GM12892 (cell line): Measurements from ENCODE around the gene LMAN1L. TPM values are rescaled to one million over a fixed set of nuclear protein-coding genes. Genes with fewer than 3 reads are reported as not detected.

Experiments used
- DNase-seq: peaks from one replicate; pipeline ENCODE4 v3.0.0; 2011; ENCODE audit not compliant: insufficient read length
- FAIRE-seq: peaks from 2 replicates; lab custom pipeline; 2011; peaks lifted over from hg19 to GRCh38; lab: Jason Lieb, UNC
- POLR2A ChIP-seq: IDR thresholded peaks from 2 replicates; pipeline ENCODE4 v1.6.1; 2011; ENCODE audit warnings: low read depth, low read length, control low read depth
- POLR2AphosphoS5 ChIP-seq: IDR thresholded peaks from 2 replicates; pipeline ENCODE4 v1.6.1; 2011; ENCODE audit warnings: low read depth, low read length, control low read depth
- TAF1 ChIP-seq: IDR thresholded peaks from 2 replicates; pipeline ENCODE4 v1.6.1; 2011; ENCODE audit warnings: low read depth, mild to moderate bottlenecking, control low read depth, low read length, borderline replicate concordance
- polyA plus RNA-seq: library from polyadenylated mRNA; unstranded; fragments of >200 nt; gene quantifications from one replicate; pipeline ENCODE4 v1.2.1, GENCODE V29; 2012; ENCODE audit warnings: missing spikeins, inconsistent platforms; ENCODE audit not compliant: missing spikeins

The LMAN1L gene
- polyA plus RNA-seq, result 0.45 TPM

DNA sequence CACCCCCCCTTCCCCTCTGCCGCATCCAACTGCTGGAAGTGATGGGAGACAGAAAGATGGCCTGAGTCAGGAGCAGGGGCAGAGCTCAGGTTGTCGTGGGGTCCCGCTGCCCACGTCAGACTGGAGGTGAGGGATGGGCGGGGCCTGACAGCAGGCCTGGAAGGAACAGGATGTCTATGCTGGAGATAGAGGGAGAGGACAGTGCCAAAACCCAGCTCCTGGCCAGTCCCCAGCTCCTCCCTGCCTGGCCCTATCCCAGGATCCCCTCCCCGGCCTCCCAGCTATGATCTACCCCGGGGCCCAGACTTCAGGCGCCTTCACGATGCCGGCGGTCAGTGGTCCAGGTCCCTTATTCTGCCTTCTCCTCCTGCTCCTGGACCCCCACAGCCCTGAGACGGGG is at the start of gene LMAN1L:
Gene LMAN1L (plus strand): TSS at position 303 of the 400 bp plus-strand sequence. CDS start 20 bp downstream, at position 323.
- FAIRE-seq, result no peak
- no peak for DNase-seq
- no peak for TF ChIP-seq POLR2A
- no peak for TF ChIP-seq TAF1
- no peak for TF ChIP-seq POLR2AphosphoS5

GRCh38 chr15:74763416-74763815 is 49.2 kb upstream of the LMAN1L start:
- DNase-seq (no peak), FAIRE-seq (no peak)
- no peak for TF ChIP-seq TAF1
- no peak for TF ChIP-seq POLR2AphosphoS5
- no peak for TF ChIP-seq POLR2A

- FAIRE-seq (no peak), DNase-seq (no peak)
- no peak for TF ChIP-seq TAF1
- no peak for TF ChIP-seq POLR2AphosphoS5
- no peak for TF ChIP-seq POLR2A
Observed at GRCh38 chr15:74767167-74768098, 45.2 kb upstream of the LMAN1L start.

DNA sequence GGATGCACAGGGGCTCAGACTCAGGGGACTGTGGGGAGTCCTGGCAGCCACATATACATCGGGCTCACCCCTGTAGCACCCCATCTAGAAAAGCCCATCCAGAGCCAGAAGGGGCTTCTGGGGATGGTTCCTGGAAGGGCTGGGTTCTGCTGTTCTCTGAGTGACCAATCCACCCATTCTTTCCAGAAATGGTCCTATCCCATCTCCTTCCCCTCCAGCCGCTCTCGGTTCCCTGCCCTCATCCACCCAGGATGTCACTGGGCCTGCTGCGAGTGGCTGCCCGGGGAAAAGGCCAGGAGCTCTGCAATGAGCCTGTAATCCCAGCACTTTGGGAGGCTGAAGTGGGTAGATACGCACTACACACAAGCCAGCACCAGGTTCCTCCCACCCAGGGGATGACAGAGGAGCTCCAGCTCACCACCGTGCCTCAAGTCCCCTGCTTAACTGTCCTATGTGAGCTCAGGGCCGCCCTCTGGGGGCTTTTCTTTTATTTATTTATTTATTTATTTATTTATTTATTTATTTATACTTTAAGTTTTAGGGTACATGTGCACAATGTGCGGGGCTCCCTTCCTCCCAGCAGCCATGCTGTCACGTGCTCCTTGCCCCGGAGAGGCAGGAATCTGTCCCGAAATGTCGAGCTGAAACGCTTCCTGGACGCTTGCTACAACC is 44.4 kb upstream of the LMAN1L start:
- DNase-seq (no peak), FAIRE-seq (no peak)

GRCh38 chr15:74768771-74769342 is 43.8 kb upstream of the LMAN1L start:
- FAIRE-seq (peak; percentile 97), DNase-seq (no peak)
- no peak for TF ChIP-seq POLR2AphosphoS5
- TF ChIP-seq TAF1, result no peak
- no peak for TF ChIP-seq POLR2A

More for the DNA sequence above, 44.4 kb upstream of the LMAN1L start:
- TF ChIP-seq POLR2AphosphoS5, result no peak
- no peak for TF ChIP-seq POLR2A
- TF ChIP-seq TAF1, result no peak

DNA sequence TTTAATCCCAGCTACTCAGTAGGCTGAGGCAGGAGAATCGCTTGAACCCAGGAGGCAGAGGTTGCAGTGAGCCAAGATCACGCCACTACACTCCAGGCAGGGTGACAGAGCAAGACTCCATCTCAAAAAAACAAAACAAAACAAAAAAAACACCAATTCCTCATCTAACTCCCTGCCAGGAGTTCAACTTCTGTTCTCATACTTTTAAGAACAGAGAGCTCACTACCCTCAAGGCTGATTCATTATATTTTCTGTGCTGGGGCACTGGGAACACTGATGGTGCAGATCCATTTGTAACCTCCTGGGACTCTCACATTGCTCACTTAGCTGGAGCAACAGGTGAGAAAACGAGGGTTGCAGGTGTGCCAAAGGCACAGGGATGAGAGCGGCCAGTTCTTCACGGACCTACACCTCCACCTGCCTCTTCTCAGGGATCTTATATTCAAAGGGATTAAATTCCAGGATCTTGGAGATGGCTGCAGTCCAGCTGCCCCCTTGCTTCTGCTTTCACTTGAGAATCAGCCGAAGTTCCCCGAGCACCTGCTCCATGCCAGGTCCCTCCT is 43.1 kb upstream of the LMAN1L start:
- DNase-seq (no peak), FAIRE-seq (no peak)
- TF ChIP-seq TAF1, result no peak
- TF ChIP-seq POLR2AphosphoS5, result no peak
- TF ChIP-seq POLR2A, result no peak

DNA sequence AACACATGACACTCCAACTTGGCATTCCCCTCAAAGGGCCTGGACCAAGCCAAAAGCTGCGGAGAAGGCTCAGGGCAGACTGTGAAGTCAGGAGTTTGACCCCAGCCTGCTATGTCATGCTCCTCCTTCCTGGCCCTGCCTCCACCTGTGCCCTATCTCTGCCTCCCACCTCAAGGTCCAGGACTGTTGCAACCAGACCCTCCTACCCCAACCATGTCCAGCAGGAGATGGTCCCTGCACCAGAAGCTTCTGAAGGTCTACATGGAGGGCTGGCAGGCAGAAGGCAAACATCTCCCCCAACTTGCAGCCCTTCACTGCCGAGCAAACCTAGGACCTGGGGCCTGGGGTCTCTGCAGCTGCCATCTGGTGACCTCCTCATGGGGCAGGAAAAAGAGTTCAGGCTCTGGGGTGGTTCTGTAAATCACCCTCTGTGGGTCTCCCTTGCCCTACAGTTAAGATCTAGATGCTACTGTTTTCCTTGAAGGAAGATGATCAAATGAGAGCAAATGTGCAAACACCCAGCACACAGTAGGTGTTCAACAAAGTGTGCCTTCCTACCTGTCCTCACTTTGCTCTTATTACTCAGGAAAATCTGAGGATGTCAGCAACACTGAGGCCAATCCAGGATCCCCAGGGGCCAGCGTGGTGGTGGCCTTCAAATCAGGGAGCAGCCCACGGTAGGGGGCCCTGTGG is 42.3 kb upstream of the LMAN1L start:
- FAIRE-seq, result no peak
- DNase-seq, result no peak
- TF ChIP-seq TAF1 (no peak), POLR2A (no peak), POLR2AphosphoS5 (no peak)

- FAIRE-seq (no peak), DNase-seq (no peak)
- no peak for TF ChIP-seq POLR2A
Observed at GRCh38 chr15:74773329-74773728, 39.3 kb upstream of the LMAN1L start.

GRCh38 chr15:74773731-74774252 is 38.8 kb upstream of the LMAN1L start:
- peak; percentile 5 for FAIRE-seq
- TF ChIP-seq POLR2AphosphoS5 (no peak), TAF1 (no peak), POLR2A (no peak)
- no peak for DNase-seq

- FAIRE-seq (peak; percentile 87), DNase-seq (no peak)
- TF ChIP-seq POLR2A (no peak), POLR2AphosphoS5 (no peak), TAF1 (no peak)
Observed at GRCh38 chr15:74775132-74775562, 37.5 kb upstream of the LMAN1L start.
